Measurements from ENCODE around the gene BCKDK. TPM values are rescaled to one million over a fixed set of nuclear protein-coding genes. Genes with fewer than 3 reads are reported as not detected.

The BCKDK gene
- total and polyA plus RNA-seq, 2 donors (not counting 3 experiments of a cell fraction or from before 2014, with no cell fraction given) = 57.8 to 78.3 TPM

DNA sequence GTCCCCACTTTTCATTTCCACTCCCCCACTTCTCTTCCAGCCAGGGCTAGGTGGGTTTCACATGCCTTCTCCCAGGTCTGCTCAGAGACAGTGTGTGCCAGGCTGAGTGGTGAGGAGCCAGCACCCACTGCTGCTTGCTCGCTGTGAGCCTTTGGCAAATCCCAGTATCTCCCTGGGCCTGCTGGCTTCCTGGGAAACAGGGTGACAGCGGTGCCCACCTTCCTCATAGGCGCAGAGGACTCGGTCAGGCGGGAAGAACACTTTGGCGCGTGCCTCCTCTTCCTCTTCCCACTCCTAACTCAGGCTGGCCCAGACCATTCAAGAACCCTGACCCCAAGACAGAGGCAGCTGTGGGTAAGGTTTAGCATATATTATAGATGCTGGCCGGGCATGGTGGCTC, 19.0 kb upstream of the BCKDK start:
- DNase-seq (ENCODE audit: low read depth, low spot score) = no peak
- peaks cover 9% of the 10 kb centered on the region for H3K79me2 ChIP-seq (ENCODE audit: control insufficient read depth, insufficient read depth, low read length)
- CTCF ChIA-PET = interaction anchor here (1.5 kb wide), 1 partner anchor 104 kb away, joined by 4 read pairs; the partner anchor contains the start of gene HSD3B7
- POLR2A ChIA-PET = no interaction called here
- peaks cover 3% of the 10 kb centered on the region for H3K4me1 ChIP-seq (ENCODE audit: control insufficient read depth, extremely low read depth, insufficient read depth, low read length)
- no peaks in the 10 kb centered on the region for H3K9me1 ChIP-seq (replicated peaks; ENCODE audit: control insufficient read depth, extremely low read depth, insufficient read depth, low read length)
- peaks cover 2 to 10% of the 10 kb centered on the region in 2 experiments for H3K36me3 ChIP-seq (ENCODE audit: control insufficient read depth in 2 of 2, extremely low read depth in 1 of 2, insufficient read depth in 2 of 2, low read length in 2 of 2)
- no peaks in the 10 kb centered on the region for H3K9me3 ChIP-seq (replicated peaks; ENCODE audit: control insufficient read depth, insufficient read depth, low read length)
- no peaks in the 10 kb centered on the region for H3K27me3 ChIP-seq (ENCODE audit: control insufficient read depth in 2 of 2, insufficient read depth in 2 of 2, low read length in 2 of 2)
- no peak for FAIRE-seq
- H3K4me3 ChIP-seq (replicated peaks in 1 of 3; ENCODE audit: insufficient read depth in 1 of 3, low read depth in 1 of 3, low read length in 3 of 3) = no peak overlapping the region
- H3K27ac ChIP-seq (ENCODE audit: insufficient read depth, low read depth, low read length) = no peak overlapping the region
- H3K4me2 ChIP-seq (ENCODE audit: insufficient read depth, low read length) = no peak overlapping the region
- no peak overlapping the region for H3K9ac ChIP-seq (replicated peaks; ENCODE audit: extremely low read depth, insufficient read depth, low read length)
- no TSS peak for BruUV-seq (replicated peaks)
- H2AFZ ChIP-seq (ENCODE audit: low read depth, low read length) = no peak overlapping the region
- TF ChIP-seq GATA2 (IDR thresholded peaks at IDR 0.05; ENCODE audit: insufficient read depth, insufficient read length, low read depth, low read length) (no peak), MYC (IDR thresholded peaks at IDR 0.05; ENCODE audit: low read depth, low read length) (no peak), POLR2AphosphoS5 (IDR thresholded peaks at IDR 0.05; ENCODE audit: insufficient read depth, low read depth, low read length) (no peak), EZH2 (IDR thresholded peaks at IDR 0.05; ENCODE audit: borderline replicate concordance, low read depth, low read length, severe bottlenecking) (no peak), JUN (IDR thresholded peaks at IDR 0.05; ENCODE audit: borderline replicate concordance, insufficient read depth, insufficient read length, low read depth) (no peak), POLR2A (IDR thresholded peaks at IDR 0.05; ENCODE audit: low read depth, low read length) (no peak), FOS (IDR thresholded peaks at IDR 0.05; ENCODE audit: borderline replicate concordance, insufficient read depth, low read length) (no peak)
- TF ChIP-seq, protein P1, sequence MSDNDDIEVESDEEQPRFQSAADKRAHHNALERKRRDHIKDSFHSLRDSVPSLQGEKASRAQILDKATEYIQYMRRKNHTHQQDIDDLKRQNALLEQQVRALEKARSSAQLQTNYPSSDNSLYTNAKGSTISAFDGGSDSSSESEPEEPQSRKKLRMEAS (IDR thresholded peaks at IDR 0.05; ENCODE audit: insufficient read depth, insufficient read length) = no peak
- TF ChIP-seq, protein P2, sequence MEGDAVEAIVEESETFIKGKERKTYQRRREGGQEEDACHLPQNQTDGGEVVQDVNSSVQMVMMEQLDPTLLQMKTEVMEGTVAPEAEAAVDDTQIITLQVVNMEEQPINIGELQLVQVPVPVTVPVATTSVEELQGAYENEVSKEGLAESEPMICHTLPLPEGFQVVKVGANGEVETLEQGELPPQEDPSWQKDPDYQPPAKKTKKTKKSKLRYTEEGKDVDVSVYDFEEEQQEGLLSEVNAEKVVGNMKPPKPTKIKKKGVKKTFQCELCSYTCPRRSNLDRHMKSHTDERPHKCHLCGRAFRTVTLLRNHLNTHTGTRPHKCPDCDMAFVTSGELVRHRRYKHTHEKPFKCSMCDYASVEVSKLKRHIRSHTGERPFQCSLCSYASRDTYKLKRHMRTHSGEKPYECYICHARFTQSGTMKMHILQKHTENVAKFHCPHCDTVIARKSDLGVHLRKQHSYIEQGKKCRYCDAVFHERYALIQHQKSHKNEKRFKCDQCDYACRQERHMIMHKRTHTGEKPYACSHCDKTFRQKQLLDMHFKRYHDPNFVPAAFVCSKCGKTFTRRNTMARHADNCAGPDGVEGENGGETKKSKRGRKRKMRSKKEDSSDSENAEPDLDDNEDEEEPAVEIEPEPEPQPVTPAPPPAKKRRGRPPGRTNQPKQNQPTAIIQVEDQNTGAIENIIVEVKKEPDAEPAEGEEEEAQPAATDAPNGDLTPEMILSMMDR (IDR thresholded peaks at IDR 0.05; ENCODE audit: extremely low read depth in 1 of 2, insufficient read depth in 1 of 2, low read depth in 1 of 2, low read length in 2 of 2) = no peak
- H4K20me1 ChIP-seq (replicated peaks; ENCODE audit: control insufficient read depth, extremely low read depth, insufficient read depth, low read length) = no peaks in the 10 kb centered on the region
- dilution Hi-C loops (cut with MboI; ENCODE audit: extremely low pct_ligation_motif_present, low sequenced_read_pairs) = no loop called here
- intact Hi-C loops (cut with micrococcal nuclease) = no loop called here

Measured in endothelial cell of umbilical vein (primary cell).